ENCODE data around the gene RFTN2. TPM values are rescaled to one million over a fixed set of nuclear protein-coding genes. Genes with fewer than 3 reads are reported as not detected.

RFTN2 gene
- total RNA-seq, 2 donors from 2014 or later = 0.55 TPM

- H3K9me3 Mint-ChIP-seq = peaks cover 30% of the 10 kb centered on the region
- Histone ChIP-seq H3K27ac (ENCODE audit: low read depth, low read length) (no peak overlapping the region), H3K36me3 (ENCODE audit: control insufficient read depth, insufficient read depth, low read length) (no peaks in the 10 kb centered on the region), H3K9me3 (ENCODE audit: control insufficient read depth, low read length) (peaks cover 30% of the 10 kb centered on the region), H3K9ac (ENCODE audit: extremely low read depth, low read length, poor library complexity, severe bottlenecking) (no peak overlapping the region), H3K27me3 (ENCODE audit: control insufficient read depth, insufficient read depth, low read length, poor library complexity, severe bottlenecking) (no peaks in the 10 kb centered on the region), H3K4me3 (ENCODE audit: low read length) (no peak overlapping the region), H3K4me1 (ENCODE audit: control insufficient read depth, insufficient read depth, low read length) (no peaks in the 10 kb centered on the region)
- peaks cover 4% of the 10 kb centered on the region for H3K36me3 Mint-ChIP-seq (ENCODE audit: low read depth)
- TF ChIP-seq CTCF (conservative IDR thresholded peaks at IDR 0.05) = no peak
- DNase-seq = no peak
- no peak overlapping the region for H3K27ac Mint-ChIP-seq
- no peaks in the 10 kb centered on the region for H3K27me3 Mint-ChIP-seq (ENCODE audit: insufficient read depth)
- no peak overlapping the region for H3K4me3 Mint-ChIP-seq
- H3K4me1 Mint-ChIP-seq = peaks cover 5% of the 10 kb centered on the region
Measured at GRCh38 chr2:197669077-197669476, 6.3 kb downstream of the RFTN2 start.

- no peak for TF ChIP-seq CTCF (conservative IDR thresholded peaks at IDR 0.05)
- no peak overlapping the region for H3K27ac ChIP-seq (ENCODE audit: low read depth, low read length)
- no peaks in the 10 kb centered on the region for H3K36me3 ChIP-seq (ENCODE audit: control insufficient read depth, insufficient read depth, low read length)
- peaks cover 30% of the 10 kb centered on the region for H3K9me3 ChIP-seq (ENCODE audit: control insufficient read depth, low read length)
- no peak overlapping the region for H3K9ac ChIP-seq (ENCODE audit: extremely low read depth, low read length, poor library complexity, severe bottlenecking)
- no peak overlapping the region for H3K27ac Mint-ChIP-seq
- peaks cover 4% of the 10 kb centered on the region for H3K36me3 Mint-ChIP-seq (ENCODE audit: low read depth)
- WGBS, 2 experiments (ENCODE audit: insufficient coverage in 1 of 2, insufficient read length in 1 of 2) = 88 to 92% methylated on average over 1 to 3 of the region's 3 CpGs
- no peaks in the 10 kb centered on the region for H3K27me3 Mint-ChIP-seq (ENCODE audit: insufficient read depth)
- H3K4me1 ChIP-seq (ENCODE audit: control insufficient read depth, insufficient read depth, low read length) = no peaks in the 10 kb centered on the region
- no peaks in the 10 kb centered on the region for H3K27me3 ChIP-seq (ENCODE audit: control insufficient read depth, insufficient read depth, low read length, poor library complexity, severe bottlenecking)
- H3K4me1 Mint-ChIP-seq = peaks cover 3% of the 10 kb centered on the region
- H3K4me3 ChIP-seq (ENCODE audit: low read length) = no peak overlapping the region
- no peak overlapping the region for H3K4me3 Mint-ChIP-seq
- DNase-seq = no peak
- peaks cover 31% of the 10 kb centered on the region for H3K9me3 Mint-ChIP-seq
Measured at GRCh38 chr2:197668296-197668695, 7.1 kb downstream of the RFTN2 start.

- H3K27me3 Mint-ChIP-seq (ENCODE audit: insufficient read depth) = no peaks in the 10 kb centered on the region
- no peak for DNase-seq
- H3K9ac ChIP-seq (ENCODE audit: extremely low read depth, low read length, poor library complexity, severe bottlenecking) = no peak overlapping the region
- peaks cover 30% of the 10 kb centered on the region for H3K9me3 ChIP-seq (ENCODE audit: control insufficient read depth, low read length)
- peaks cover 4% of the 10 kb centered on the region for H3K36me3 Mint-ChIP-seq (ENCODE audit: low read depth)
- TF ChIP-seq CTCF (conservative IDR thresholded peaks at IDR 0.05) = no peak
- H3K27ac ChIP-seq (ENCODE audit: low read depth, low read length) = no peak overlapping the region
- peaks cover 31% of the 10 kb centered on the region for H3K9me3 Mint-ChIP-seq
- no peaks in the 10 kb centered on the region for H3K36me3 ChIP-seq (ENCODE audit: control insufficient read depth, insufficient read depth, low read length)
- no peak overlapping the region for H3K4me3 ChIP-seq (ENCODE audit: low read length)
- no peaks in the 10 kb centered on the region for H3K4me1 ChIP-seq (ENCODE audit: control insufficient read depth, insufficient read depth, low read length)
- no peak overlapping the region for H3K27ac Mint-ChIP-seq
- H3K27me3 ChIP-seq (ENCODE audit: control insufficient read depth, insufficient read depth, low read length, poor library complexity, severe bottlenecking) = no peaks in the 10 kb centered on the region
- H3K4me3 Mint-ChIP-seq = no peak overlapping the region
- H3K4me1 Mint-ChIP-seq = peaks cover 10% of the 10 kb centered on the region
Measured at GRCh38 chr2:197666277-197666676, 9.1 kb downstream of the RFTN2 start.

All from endodermal cell (in vitro differentiated cells).